ENCODE results near the gene S100A5. TPM values are rescaled to one million over a fixed set of nuclear protein-coding genes. Genes with fewer than 3 reads are reported as not detected.

The S100A5 gene
- total RNA-seq, 1 donor from 2014 or later, result 0.47 TPM

DNA sequence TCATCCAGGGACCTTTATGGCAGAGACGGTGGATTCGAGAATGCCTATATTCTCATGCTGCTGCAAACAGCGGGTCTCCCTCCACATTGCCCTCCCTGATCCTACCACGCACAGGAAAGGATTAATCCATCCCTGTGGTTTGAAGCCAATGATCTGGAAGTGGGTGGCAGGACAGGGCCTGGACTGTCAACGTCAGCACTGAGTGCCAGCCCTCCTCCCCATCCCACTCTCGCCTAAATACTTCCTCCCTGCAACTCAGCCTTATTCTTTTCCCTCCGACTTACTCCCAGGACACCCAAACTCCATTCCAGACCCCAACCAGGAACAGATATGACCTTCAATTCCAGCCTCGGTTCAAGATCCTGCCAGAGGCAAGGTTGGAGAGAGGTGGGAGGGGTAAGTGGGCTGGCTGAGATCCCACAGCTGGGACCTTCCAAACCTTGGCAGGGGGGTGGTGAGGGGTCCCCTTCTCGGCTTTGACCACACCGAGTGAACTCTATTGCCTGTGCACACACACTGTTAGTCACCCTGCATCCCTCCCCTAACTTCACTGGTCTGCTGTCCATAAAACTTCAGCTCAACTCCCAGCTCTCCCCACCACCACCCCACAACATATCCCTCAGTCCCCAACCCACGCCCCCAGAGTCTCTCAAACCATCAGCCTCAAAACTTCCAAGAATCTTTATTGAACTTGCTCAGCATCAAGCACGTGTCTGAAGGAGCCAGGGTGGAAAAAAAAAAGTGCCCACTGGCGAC is 2.4 kb upstream of the S100A5 start:
- peak overlapping the region; percentile 67 for H3K27ac Mint-ChIP-seq (ENCODE audit: unreplicated experiment)
- DNase-seq (ENCODE audit: low spot score), result no peak
- H3K27me3 Mint-ChIP-seq (ENCODE audit: low read depth), result no peaks in the 10 kb centered on the region
- TF ChIP-seq, protein P1, sequence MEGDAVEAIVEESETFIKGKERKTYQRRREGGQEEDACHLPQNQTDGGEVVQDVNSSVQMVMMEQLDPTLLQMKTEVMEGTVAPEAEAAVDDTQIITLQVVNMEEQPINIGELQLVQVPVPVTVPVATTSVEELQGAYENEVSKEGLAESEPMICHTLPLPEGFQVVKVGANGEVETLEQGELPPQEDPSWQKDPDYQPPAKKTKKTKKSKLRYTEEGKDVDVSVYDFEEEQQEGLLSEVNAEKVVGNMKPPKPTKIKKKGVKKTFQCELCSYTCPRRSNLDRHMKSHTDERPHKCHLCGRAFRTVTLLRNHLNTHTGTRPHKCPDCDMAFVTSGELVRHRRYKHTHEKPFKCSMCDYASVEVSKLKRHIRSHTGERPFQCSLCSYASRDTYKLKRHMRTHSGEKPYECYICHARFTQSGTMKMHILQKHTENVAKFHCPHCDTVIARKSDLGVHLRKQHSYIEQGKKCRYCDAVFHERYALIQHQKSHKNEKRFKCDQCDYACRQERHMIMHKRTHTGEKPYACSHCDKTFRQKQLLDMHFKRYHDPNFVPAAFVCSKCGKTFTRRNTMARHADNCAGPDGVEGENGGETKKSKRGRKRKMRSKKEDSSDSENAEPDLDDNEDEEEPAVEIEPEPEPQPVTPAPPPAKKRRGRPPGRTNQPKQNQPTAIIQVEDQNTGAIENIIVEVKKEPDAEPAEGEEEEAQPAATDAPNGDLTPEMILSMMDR (IDR thresholded peaks at IDR 0.05), result no peak
- H3K4me3 Mint-ChIP-seq (ENCODE audit: unreplicated experiment), result peak overlapping the region; percentile 40
- no peaks in the 10 kb centered on the region for H3K9me3 Mint-ChIP-seq (ENCODE audit: low read depth)
- H3K4me1 Mint-ChIP-seq (ENCODE audit: low read depth), result peaks cover 87% of the 10 kb centered on the region
- H3K36me3 Mint-ChIP-seq (ENCODE audit: low read depth), result no peaks in the 10 kb centered on the region

DNA sequence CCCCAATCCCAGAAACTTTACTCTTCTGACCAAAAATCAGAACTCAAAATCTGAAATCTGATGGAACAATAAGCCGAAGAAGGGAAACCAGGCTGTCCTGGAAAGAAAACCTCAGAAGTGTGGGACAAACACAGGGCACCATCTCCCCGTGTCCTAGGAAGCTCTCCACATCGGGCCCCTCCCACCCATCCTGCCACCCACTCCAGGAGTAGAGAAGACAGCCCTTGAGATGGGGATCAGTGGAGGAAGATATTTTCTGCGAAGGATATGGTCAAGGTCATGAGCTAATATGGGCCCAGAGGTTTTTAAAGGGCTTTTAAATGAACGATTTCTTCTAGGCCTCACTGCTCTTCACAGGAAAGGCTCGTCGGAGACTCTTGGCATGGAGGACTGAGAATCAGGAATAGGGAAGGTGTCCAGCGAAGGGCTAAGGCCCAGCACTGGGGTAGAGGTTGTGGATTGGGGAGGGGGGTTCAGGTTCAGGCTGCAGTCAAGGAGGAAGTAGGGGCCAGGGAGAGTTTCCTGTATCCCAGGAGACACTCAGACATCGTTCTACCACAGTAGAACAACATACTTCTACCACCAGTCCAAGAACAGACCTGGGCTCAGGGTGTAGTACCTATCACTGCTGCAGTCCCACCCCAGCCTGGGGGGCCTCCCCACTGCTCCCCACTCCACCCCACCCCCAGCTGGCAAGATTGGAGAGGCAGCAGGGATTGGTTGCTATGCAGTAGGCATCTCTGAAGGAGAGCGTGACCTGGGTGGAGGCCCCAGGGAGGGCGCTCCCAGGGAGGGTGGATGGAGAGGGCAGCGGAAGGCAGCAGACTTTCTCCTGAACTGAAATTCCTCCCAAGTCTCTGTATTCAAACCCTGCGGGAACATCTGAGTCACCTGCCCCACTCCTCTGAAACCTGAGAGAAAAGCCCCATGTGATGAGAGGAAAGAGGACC is 1.2 kb upstream of the S100A5 start:
- TF ChIP-seq, protein P1 (IDR thresholded peaks at IDR 0.05), result no peak
- Mint-ChIP-seq H3K4me3 (ENCODE audit: unreplicated experiment) (no peak overlapping the region), H3K36me3 (ENCODE audit: low read depth) (no peaks in the 10 kb centered on the region), H3K27me3 (ENCODE audit: low read depth) (no peaks in the 10 kb centered on the region), H3K9me3 (ENCODE audit: low read depth) (no peaks in the 10 kb centered on the region), H3K27ac (ENCODE audit: unreplicated experiment) (peak overlapping the region; percentile 67), H3K4me1 (ENCODE audit: low read depth) (peaks cover 77% of the 10 kb centered on the region)
- DNase-seq (ENCODE audit: low spot score), result no peak

DNA sequence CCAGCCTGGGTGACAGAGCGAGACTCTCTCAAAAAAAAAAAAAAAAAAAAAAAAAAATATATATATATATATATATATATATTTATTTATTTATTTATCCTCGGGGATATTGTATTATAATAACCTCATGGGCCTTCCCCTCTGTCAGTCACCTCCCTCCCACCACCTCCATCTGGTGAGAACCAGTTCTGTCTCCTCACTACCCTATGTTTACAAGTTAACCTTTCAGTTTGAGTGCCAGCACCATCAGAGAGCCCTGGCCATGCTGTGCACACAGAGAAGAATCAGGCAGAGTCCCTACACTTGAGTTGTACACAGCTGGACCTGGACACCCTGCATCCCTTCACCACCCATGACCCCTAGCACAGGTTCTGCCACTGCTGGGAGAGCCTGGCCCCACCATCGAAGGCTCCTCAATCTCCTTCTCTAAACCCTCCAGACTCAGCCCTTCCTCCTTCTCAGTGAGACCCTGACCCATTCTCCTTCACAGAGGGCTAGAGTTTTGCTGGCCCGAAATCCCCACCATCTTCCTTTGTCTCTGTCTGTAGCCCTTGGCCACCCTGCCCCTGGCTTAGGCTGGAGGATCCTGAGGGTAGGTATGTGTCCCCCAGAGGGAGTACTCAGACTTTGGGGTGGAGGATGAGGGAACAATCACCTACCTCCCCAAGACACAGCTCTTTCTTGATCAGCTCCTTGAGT is 1.2 kb downstream of the S100A5 start:
- Mint-ChIP-seq H3K27ac (ENCODE audit: unreplicated experiment) (peak overlapping the region; percentile 34), H3K27me3 (ENCODE audit: low read depth) (no peaks in the 10 kb centered on the region), H3K36me3 (ENCODE audit: low read depth) (no peaks in the 10 kb centered on the region), H3K4me3 (ENCODE audit: unreplicated experiment) (no peak overlapping the region), H3K9me3 (ENCODE audit: low read depth) (no peaks in the 10 kb centered on the region), H3K4me1 (ENCODE audit: low read depth) (peaks cover 56% of the 10 kb centered on the region)
- TF ChIP-seq, protein P1 (IDR thresholded peaks at IDR 0.05), result no peak
- DNase-seq (ENCODE audit: low spot score), result no peak

DNA sequence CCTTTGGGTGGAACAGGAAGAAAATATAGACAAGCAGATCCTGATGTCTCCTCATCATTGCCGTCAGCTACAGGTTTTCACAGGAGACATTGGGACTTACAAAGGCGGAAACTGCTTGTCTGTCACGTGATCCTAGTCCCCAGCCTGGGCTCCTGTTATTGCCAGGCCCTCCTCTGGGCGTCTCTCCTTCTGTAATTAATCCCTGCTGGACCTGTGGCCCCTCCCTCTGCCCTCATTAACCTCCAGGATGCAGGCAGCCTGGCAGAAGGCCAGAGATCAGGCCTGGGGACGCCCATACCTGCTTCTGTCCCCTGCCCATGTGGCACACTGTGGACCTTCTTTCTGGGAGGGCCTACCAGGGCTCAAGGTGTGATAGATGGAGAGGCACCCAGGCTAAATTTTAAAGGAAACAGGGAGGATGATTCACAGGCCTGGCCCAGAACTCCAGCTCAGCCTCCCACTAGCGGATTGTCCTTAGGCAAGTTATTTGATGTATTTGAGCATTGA is 2.4 kb downstream of the S100A5 start:
- TF ChIP-seq, protein P1 (IDR thresholded peaks at IDR 0.05), result no peak
- H3K9me3 Mint-ChIP-seq (ENCODE audit: low read depth), result no peaks in the 10 kb centered on the region
- peaks cover 54% of the 10 kb centered on the region for H3K4me1 Mint-ChIP-seq (ENCODE audit: low read depth)
- DNase-seq (ENCODE audit: low spot score), result no peak
- no peak overlapping the region for H3K4me3 Mint-ChIP-seq (ENCODE audit: unreplicated experiment)
- H3K27me3 Mint-ChIP-seq (ENCODE audit: low read depth), result no peaks in the 10 kb centered on the region
- no peak overlapping the region for H3K27ac Mint-ChIP-seq (ENCODE audit: unreplicated experiment)
- H3K36me3 Mint-ChIP-seq (ENCODE audit: low read depth), result no peaks in the 10 kb centered on the region

DNA sequence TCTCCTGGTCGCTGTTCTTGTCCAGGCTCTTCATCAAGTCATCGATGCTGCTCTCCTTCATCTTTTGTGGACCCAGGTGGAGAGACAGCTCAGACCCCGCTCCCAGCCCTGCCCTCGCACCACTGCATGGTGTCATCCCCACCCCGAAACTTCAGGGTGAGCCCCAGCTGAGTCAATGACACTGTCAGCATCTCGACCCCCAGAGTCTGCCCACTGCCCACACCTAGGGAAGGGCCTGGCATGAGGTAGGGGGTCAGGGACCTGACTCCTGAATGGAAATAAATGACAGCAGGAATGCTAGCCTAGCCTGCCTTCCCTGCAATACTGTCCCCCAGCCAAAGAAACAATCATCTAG is 3.4 kb downstream of the S100A5 start:
- no peak for DNase-seq (ENCODE audit: low spot score)
- Mint-ChIP-seq H3K36me3 (ENCODE audit: low read depth) (no peaks in the 10 kb centered on the region), H3K27ac (ENCODE audit: unreplicated experiment) (no peak overlapping the region), H3K4me3 (ENCODE audit: unreplicated experiment) (no peak overlapping the region), H3K4me1 (ENCODE audit: low read depth) (peaks cover 54% of the 10 kb centered on the region), H3K27me3 (ENCODE audit: low read depth) (no peaks in the 10 kb centered on the region), H3K9me3 (ENCODE audit: low read depth) (no peaks in the 10 kb centered on the region)
- TF ChIP-seq, protein P1 (IDR thresholded peaks at IDR 0.05), result no peak

All from chondrocyte (in vitro differentiated cells).